GM12878 (cell line): ENCODE data around the gene KLHDC8A. TPM values are rescaled to one million over a fixed set of nuclear protein-coding genes. Genes with fewer than 3 reads are reported as not detected.

Source experiments
- BCL11A ChIP-seq: IDR thresholded peaks from 2 replicates; pipeline ENCODE4 v1.6.1; 2011; ENCODE audit warnings: low read depth, low read length
- CEBPZ ChIP-seq: fragments of 150-350 bp; IDR thresholded peaks from 2 replicates; pipeline ENCODE4 v1.6.1; 2016; ENCODE audit warnings: low read depth, low read length
- EED ChIP-seq: sonication (generic); IDR thresholded peaks from 2 replicates; pipeline ENCODE4 v1.6.1; 2016; ENCODE audit warnings: antibody characterized with exemption, low read depth
- FOS ChIP-seq: IDR thresholded peaks from 3 replicates; pipeline ENCODE4 v1.6.1; 2011; ENCODE audit warnings: borderline replicate concordance; ENCODE audit not compliant: insufficient read length; ENCODE audit errors: extremely low read depth
- MEF2B ChIP-seq: fragments of 450-650 bp; IDR thresholded peaks from 2 replicates; pipeline ENCODE4 v1.6.1; 2018; ENCODE audit warnings: mild to moderate bottlenecking, moderate library complexity; ENCODE audit not compliant: partially characterized antibody, poor library complexity, severe bottlenecking
- POLR2AphosphoS2 ChIP-seq: IDR thresholded peaks from 2 replicates; pipeline ENCODE4 v1.6.1; 2011; ENCODE audit warnings: low read depth, mild to moderate bottlenecking, low read length, improper control_type of control experiment, moderate library complexity
- POLR2AphosphoS5 ChIP-seq: IDR thresholded peaks from 2 replicates; pipeline ENCODE4 v1.6.1; 2011; ENCODE audit warnings: mild to moderate bottlenecking, low read length, inconsistent platforms
- RUNX3 ChIP-seq: IDR thresholded peaks from 2 replicates; pipeline ENCODE4 v1.6.1; 2012; ENCODE audit warnings: low read length, inconsistent platforms
- SREBF2 ChIP-seq: IDR thresholded peaks from 2 replicates; pipeline ENCODE4 v1.6.1; 2012; ENCODE audit warnings: mild to moderate bottlenecking, low read length
- TCF3 ChIP-seq: IDR thresholded peaks from 2 replicates; pipeline ENCODE4 v1.6.1; 2012; ENCODE audit warnings: low read depth, mild to moderate bottlenecking, low read length, borderline replicate concordance; ENCODE audit not compliant: insufficient read depth
- ZNF217 ChIP-seq: fragments of 450-650 bp; IDR thresholded peaks from 2 replicates; pipeline ENCODE4 v1.6.1; 2017; ENCODE audit warnings: antibody characterized with exemption, mild to moderate bottlenecking
- ZNF687 ChIP-seq: fragments of 450-650 bp; IDR thresholded peaks from 2 replicates; pipeline ENCODE4 v1.6.1; 2017; ENCODE audit warnings: mild to moderate bottlenecking, moderate library complexity
- polyA plus RNA-seq, 11 experiments: library from polyadenylated mRNA; depleted of rRNA in 4 of 11; unstranded in 6 of 11; stranded (reverse) in 5 of 11; fragments of >200 nt; fragmentation: Nextera tagmentation in 4 of 11; fragmentation: Illumina TruSeq in 1 of 11; extraction: Ambion mirVana in 4 of 11; extraction: Trizol in 1 of 11; gene quantifications; 1 replicate in 1 of 11; 2 replicates in 10 of 11; pipeline versions ENCODE4 v1.2.1 to v1.2.3, GENCODE V29; 2011 to 2016; ENCODE audit warnings: inconsistent platforms in 2 of 11, missing spikeins in 2 of 11, low read depth in 1 of 11
- small RNA-seq: library from RNA; depleted of rRNA; stranded (forward); fragments of <200 nt; gene quantifications from one replicate; pipeline ENCODE3, GENCODE V24; 2014
- total RNA-seq, 4 experiments: library from RNA; depleted of rRNA in 3 of 4; stranded (reverse); fragments of >200 nt in 3 of 4; fragmentation: Illumina TruSeq in 1 of 4; extraction: Trizol in 1 of 4; gene quantifications; 2 replicates each; pipeline versions ENCODE4 v1.2.1 to v1.2.3, GENCODE V29; 2013 to 2021

Gene KLHDC8A
- total and polyA plus RNA-seq, 10 of the 15 experiments (the other 5 are each of a cell fraction or from before 2014, with no cell fraction given): not detected

DNA sequence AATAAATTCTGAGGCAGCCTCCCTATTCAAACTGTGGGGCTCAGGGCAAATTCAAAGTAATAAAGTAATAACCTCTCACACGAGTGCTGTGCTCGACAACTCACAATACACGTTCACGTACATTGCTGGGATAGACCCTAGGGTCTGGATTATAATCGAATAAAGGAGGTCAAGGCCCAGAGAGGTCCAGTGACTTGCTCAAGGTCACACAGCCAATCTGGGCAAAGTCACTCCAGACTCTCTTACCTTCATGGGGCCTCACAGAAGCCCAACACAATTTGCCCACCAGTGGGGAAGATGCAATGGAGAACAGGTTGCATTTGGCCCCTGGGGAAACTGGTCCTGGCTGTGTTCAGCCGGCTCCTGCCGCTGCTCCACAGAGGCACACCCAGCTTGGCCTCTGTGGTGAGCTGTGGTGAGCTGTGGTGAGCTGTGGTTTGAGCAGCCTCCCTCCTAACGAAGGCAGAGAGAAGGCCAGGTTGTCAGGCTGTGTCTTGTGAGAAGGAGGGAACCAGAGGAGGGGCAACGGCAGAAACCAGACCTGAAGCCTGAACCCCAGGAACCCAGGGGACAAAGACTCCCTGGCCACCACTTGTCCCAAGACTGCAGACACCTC is 70.3 kb downstream of the KLHDC8A start (continued):
- TF ChIP-seq RUNX3 (peak; percentile 100), POLR2AphosphoS2 (no peak), POLR2AphosphoS5 (peak; percentile 28; the same call in 1 of the 2 replicates), ZNF687 (peak; percentile 9; the same call in 1 of the 2 replicates), BCL11A (peak; percentile 92), SREBF2 (no peak), EED (peak; percentile 93), FOS (no peak), ZNF217 (peak; percentile 74; the same call in 1 of the 2 replicates), CEBPZ (no peak), MEF2B (peak; percentile 90), TCF3 (peak; percentile 93)
- TF ChIP-seq, all 136 proteins: peak for 51

Small RNAs within 50 kb of the gene (small RNA-seq; reads per million reads assigned to genes)
- not detected for gene SNRPGP10

Other genes starting within 250 kb of the KLHDC8A start
- 14.0 and 17.5 TPM in 2 replicates for gene RBBP5, start 234.9 kb downstream of the KLHDC8A start, total RNA-seq (2014; rRNA removed)
- gene RBBP5, start 234.9 kb downstream of the KLHDC8A start, total RNA-seq (2014; rRNA removed; fragmentation: Illumina TruSeq; extraction: Trizol): 17.6 and 19.3 TPM in 2 replicates
- gene RBBP5, start 234.9 kb downstream of the KLHDC8A start, total RNA-seq (2021): 14.7 and 15.2 TPM in 2 replicates
- 14.9 and 18.4 TPM in 2 replicates for gene RBBP5, start 234.9 kb downstream of the KLHDC8A start, polyA plus RNA-seq (2011; rRNA removed)
- gene RBBP5, start 234.9 kb downstream of the KLHDC8A start, polyA plus RNA-seq (2014; fragmentation: Illumina TruSeq; extraction: Trizol): 17.0 and 22.0 TPM in 2 replicates
- gene RBBP5, start 234.9 kb downstream of the KLHDC8A start, polyA plus RNA-seq (2014; fragmentation: Nextera tagmentation; extraction: Ambion mirVana): 10 to 100 TPM; 10.0 to 11.5 TPM
- 11.2 and 11.8 TPM in 2 replicates for gene RBBP5, start 234.9 kb downstream of the KLHDC8A start, polyA plus RNA-seq (2014; rRNA removed)
- gene RBBP5, start 234.9 kb downstream of the KLHDC8A start, polyA plus RNA-seq (2016; fragmentation: Nextera tagmentation; extraction: Ambion mirVana): 10 to 100 TPM; 20.5 to 20.6 TPM
- 4.6 and 5.2 TPM in 2 replicates for gene DSTYK, start 145.2 kb downstream of the KLHDC8A start, total RNA-seq (2014; rRNA removed)
- gene DSTYK, start 145.2 kb downstream of the KLHDC8A start, total RNA-seq (2014; rRNA removed; fragmentation: Illumina TruSeq; extraction: Trizol): 4.1 and 4.2 TPM in 2 replicates
- gene DSTYK, start 145.2 kb downstream of the KLHDC8A start, total RNA-seq (2021): 4.7 and 5.5 TPM in 2 replicates
- gene DSTYK, start 145.2 kb downstream of the KLHDC8A start, polyA plus RNA-seq (2011; rRNA removed): 3.2 and 3.4 TPM in 2 replicates
- gene DSTYK, start 145.2 kb downstream of the KLHDC8A start, polyA plus RNA-seq (2014; fragmentation: Illumina TruSeq; extraction: Trizol): 4.5 and 5.4 TPM in 2 replicates
- 1 to 10 TPM; 2.7 to 3.4 TPM for gene DSTYK, start 145.2 kb downstream of the KLHDC8A start, polyA plus RNA-seq (2014; fragmentation: Nextera tagmentation; extraction: Ambion mirVana)
- 3.8 and 4.0 TPM in 2 replicates for gene DSTYK, start 145.2 kb downstream of the KLHDC8A start, polyA plus RNA-seq (2014; rRNA removed)
- gene DSTYK, start 145.2 kb downstream of the KLHDC8A start, polyA plus RNA-seq (2016; fragmentation: Nextera tagmentation; extraction: Ambion mirVana): 1 to 10 TPM; 2.7 to 3.4 TPM
- 1.1 and 1.2 TPM in 2 replicates for gene TMCC2, start 129.0 kb downstream of the KLHDC8A start, total RNA-seq (2014; rRNA removed)
- 0.76 and 1.2 TPM in 2 replicates for gene TMCC2, start 129.0 kb downstream of the KLHDC8A start, total RNA-seq (2014; rRNA removed; fragmentation: Illumina TruSeq; extraction: Trizol)
- gene TMCC2, start 129.0 kb downstream of the KLHDC8A start, total RNA-seq (2021): 2.3 and 2.4 TPM in 2 replicates
- gene TMCC2, start 129.0 kb downstream of the KLHDC8A start, polyA plus RNA-seq (2011; rRNA removed): 0.76 and 1.6 TPM in 2 replicates
- gene TMCC2, start 129.0 kb downstream of the KLHDC8A start, polyA plus RNA-seq (2014; fragmentation: Illumina TruSeq; extraction: Trizol): 0.10 and 0.76 TPM in 2 replicates
- under 1 TPM; 0.06 to 0.18 TPM for gene TMCC2, start 129.0 kb downstream of the KLHDC8A start, polyA plus RNA-seq (2014; fragmentation: Nextera tagmentation; extraction: Ambion mirVana)
- 1.7 and 2.1 TPM in 2 replicates for gene TMCC2, start 129.0 kb downstream of the KLHDC8A start, polyA plus RNA-seq (2014; rRNA removed)
- gene TMCC2, start 129.0 kb downstream of the KLHDC8A start, polyA plus RNA-seq (2016; fragmentation: Nextera tagmentation; extraction: Ambion mirVana): under 1 TPM; 0.42 to 0.47 TPM
- gene NUAK2, start 35.2 kb downstream of the KLHDC8A start, total RNA-seq (2014; rRNA removed): 1.6 and 2.0 TPM in 2 replicates
- gene NUAK2, start 35.2 kb downstream of the KLHDC8A start, total RNA-seq (2014; rRNA removed; fragmentation: Illumina TruSeq; extraction: Trizol): 0.83 and 1.2 TPM in 2 replicates
- gene NUAK2, start 35.2 kb downstream of the KLHDC8A start, total RNA-seq (2021): 3.0 TPM in 2 replicates
- 1.4 and 2.0 TPM in 2 replicates for gene NUAK2, start 35.2 kb downstream of the KLHDC8A start, polyA plus RNA-seq (2011; rRNA removed)
- gene NUAK2, start 35.2 kb downstream of the KLHDC8A start, polyA plus RNA-seq (2014; fragmentation: Illumina TruSeq; extraction: Trizol): 0.81 and 1.2 TPM in 2 replicates
- gene NUAK2, start 35.2 kb downstream of the KLHDC8A start, polyA plus RNA-seq (2014; fragmentation: Nextera tagmentation; extraction: Ambion mirVana): under 1 TPM; 0.27 to 0.31 TPM
- 1.1 and 1.4 TPM in 2 replicates for gene NUAK2, start 35.2 kb downstream of the KLHDC8A start, polyA plus RNA-seq (2014; rRNA removed)
- gene NUAK2, start 35.2 kb downstream of the KLHDC8A start, polyA plus RNA-seq (2016; fragmentation: Nextera tagmentation; extraction: Ambion mirVana): 1 to 10 TPM in 1 of 2 experiments, under 1 TPM in 1; 0.87 to 1.3 TPM
- gene LEMD1, start 65.1 kb upstream of the KLHDC8A start, total RNA-seq (2014; rRNA removed): not detected in 2 replicates
- gene LEMD1, start 65.1 kb upstream of the KLHDC8A start, total RNA-seq (2014; rRNA removed; fragmentation: Illumina TruSeq; extraction: Trizol): not detected in 2 replicates
- gene LEMD1, start 65.1 kb upstream of the KLHDC8A start, total RNA-seq (2021): 0.37 TPM in 1 of 2 replicates, not detected in the other
- 1.2 and 1.4 TPM in 2 replicates for gene LEMD1, start 65.1 kb upstream of the KLHDC8A start, polyA plus RNA-seq (2011; rRNA removed)
- not detected in 2 replicates for gene LEMD1, start 65.1 kb upstream of the KLHDC8A start, polyA plus RNA-seq (2014; fragmentation: Illumina TruSeq; extraction: Trizol)
- under 1 TPM; 0.19 to 0.26 TPM for gene LEMD1, start 65.1 kb upstream of the KLHDC8A start, polyA plus RNA-seq (2014; fragmentation: Nextera tagmentation; extraction: Ambion mirVana)
- 0.74 TPM in 1 of 2 replicates, not detected in the other for gene LEMD1, start 65.1 kb upstream of the KLHDC8A start, polyA plus RNA-seq (2014; rRNA removed)
- gene LEMD1, start 65.1 kb upstream of the KLHDC8A start, polyA plus RNA-seq (2016; fragmentation: Nextera tagmentation; extraction: Ambion mirVana): not detected
- gene BLACAT1, start 99.1 kb upstream of the KLHDC8A start, total RNA-seq (2014; rRNA removed): 0.06 TPM in 1 of 2 replicates, not detected in the other
- 0.18 and 0.23 TPM in 2 replicates for gene BLACAT1, start 99.1 kb upstream of the KLHDC8A start, total RNA-seq (2014; rRNA removed; fragmentation: Illumina TruSeq; extraction: Trizol)
- 0.21 TPM in 2 replicates for gene BLACAT1, start 99.1 kb upstream of the KLHDC8A start, total RNA-seq (2021)
- 1.4 and 1.6 TPM in 2 replicates for gene BLACAT1, start 99.1 kb upstream of the KLHDC8A start, polyA plus RNA-seq (2011; rRNA removed)
- 0.15 and 0.38 TPM in 2 replicates for gene BLACAT1, start 99.1 kb upstream of the KLHDC8A start, polyA plus RNA-seq (2014; fragmentation: Illumina TruSeq; extraction: Trizol)
- under 1 TPM in 1 of 2 experiments, not detected in 1; 0.04 TPM for gene BLACAT1, start 99.1 kb upstream of the KLHDC8A start, polyA plus RNA-seq (2014; fragmentation: Nextera tagmentation; extraction: Ambion mirVana)
- 0.10 and 0.17 TPM in 2 replicates for gene BLACAT1, start 99.1 kb upstream of the KLHDC8A start, polyA plus RNA-seq (2014; rRNA removed)
- gene BLACAT1, start 99.1 kb upstream of the KLHDC8A start, polyA plus RNA-seq (2016; fragmentation: Nextera tagmentation; extraction: Ambion mirVana): under 1 TPM; 0.08 to 0.13 TPM
- 0.05 and 0.51 TPM in 2 replicates for gene CDK18, start 147.7 kb upstream of the KLHDC8A start, total RNA-seq (2014; rRNA removed)
- 0.13 and 0.18 TPM in 2 replicates for gene CDK18, start 147.7 kb upstream of the KLHDC8A start, total RNA-seq (2014; rRNA removed; fragmentation: Illumina TruSeq; extraction: Trizol)
- gene CDK18, start 147.7 kb upstream of the KLHDC8A start, total RNA-seq (2021): 0.64 and 0.88 TPM in 2 replicates
- 1.9 and 4.4 TPM in 2 replicates for gene CDK18, start 147.7 kb upstream of the KLHDC8A start, polyA plus RNA-seq (2011; rRNA removed)
- 0.25 TPM in 1 of 2 replicates, not detected in the other for gene CDK18, start 147.7 kb upstream of the KLHDC8A start, polyA plus RNA-seq (2014; fragmentation: Illumina TruSeq; extraction: Trizol)
- not detected for gene CDK18, start 147.7 kb upstream of the KLHDC8A start, polyA plus RNA-seq (2014; fragmentation: Nextera tagmentation; extraction: Ambion mirVana)
- gene CDK18, start 147.7 kb upstream of the KLHDC8A start, polyA plus RNA-seq (2014; rRNA removed): 0.54 and 1.2 TPM in 2 replicates
- under 1 TPM; 0.40 to 0.58 TPM for gene CDK18, start 147.7 kb upstream of the KLHDC8A start, polyA plus RNA-seq (2016; fragmentation: Nextera tagmentation; extraction: Ambion mirVana)